Body of pancreas (tissue), 4 donors: ENCODE results near the gene SLC26A8. TPM values are rescaled to one million over a fixed set of nuclear protein-coding genes. Genes with fewer than 3 reads are reported as not detected.
"Not testable (repeated sequence)": the region's sequence is repeated elsewhere in the genome, so short reads cannot be mapped to it uniquely, and the experiment has no call there.

Source experiments
- ATAC-seq: fragments of 150-250 bp; one replicate; pipeline ENCODE4 v1.9.1; 2016
- DNase-seq, 4 donors: peaks; one replicate each; pipeline ENCODE4 v3.0.0-alpha.2; 2019
- H3K27ac ChIP-seq, 4 donors: fragments of 200-600 bp; sonication (generic); 1 replicate in 3 of 4; 2 replicates in 1 of 4; pipeline versions ENCODE4 v1.5.1 to v1.6.1; 2016 to 2019; ENCODE audit warnings: mild to moderate bottlenecking in 1 of 4, mixed read lengths in 1 of 4, moderate library complexity in 1 of 4
- H3K27me3 ChIP-seq, 2 donors: fragments of 200-600 bp; sonication (generic); one replicate each; pipeline ENCODE4 v1.6.0; 2016; ENCODE audit warnings: mild to moderate bottlenecking in 1 of 2
- H3K36me3 ChIP-seq, 2 donors: fragments of 200-600 bp; sonication (generic); replicated peaks in 1 of 2; 2 replicates each; pipeline ENCODE4 v1.5.1; 2016; ENCODE audit warnings: low read depth in 2 of 2; ENCODE audit not compliant: insufficient read depth in 1 of 2
- H3K4me1 ChIP-seq: fragments of 200-600 bp; sonication (generic); one replicate; pipeline ENCODE4 v1.6.0; 2016
- H3K4me3 ChIP-seq, 2 donors: fragments of 200-600 bp; sonication (generic); 1 replicate in 1 of 2; 2 replicates in 1 of 2; pipeline ENCODE4 v1.5.1; 2016 to 2019
- H3K9me3 ChIP-seq, 3 donors: fragments of 200-600 bp; sonication (generic); 1 replicate in 2 of 3; 2 replicates in 1 of 3; pipeline ENCODE4 v1.5.1; 2016
- POLR2A ChIP-seq, 3 donors: fragments of 450-650 bp; IDR thresholded peaks; one replicate each; pipeline ENCODE4 v1.6.1; 2016; ENCODE audit warnings: antibody characterized with exemption in 3 of 3, mild to moderate bottlenecking in 2 of 3
- WGBS, 2 donors: methylation state at CpG; one replicate each; pipeline ENCODE4 v1.1.5; 2017; 5-methylcytosine and 5-hydroxymethylcytosine counted together
- intact Hi-C: fragments of 100-400 bp; cut with DNase I; formaldehyde crosslinking; loops from one replicate; pipeline ENCODE4 v1.15.1; 2023
- total RNA-seq, 2 donors: library from RNA; depleted of rRNA; stranded (reverse); fragments of >200 nt; gene quantifications; one replicate each; pipeline ENCODE4 v1.1.0, GENCODE V29; 2016
- TF ChIP-seq, protein P1 (sequence below), 7 experiments: fragments of 450-650 bp in 4 of 7; fragments of 200-600 bp in 3 of 7; sonication (generic) in 3 of 7; IDR thresholded peaks; one replicate each; pipeline ENCODE4 v1.5.1; 2016 to 2019; ENCODE audit warnings: antibody characterized with exemption in 7 of 7

The SLC26A8 gene
- total RNA-seq, 2 donors from 2014 or later: not detected

DNA sequence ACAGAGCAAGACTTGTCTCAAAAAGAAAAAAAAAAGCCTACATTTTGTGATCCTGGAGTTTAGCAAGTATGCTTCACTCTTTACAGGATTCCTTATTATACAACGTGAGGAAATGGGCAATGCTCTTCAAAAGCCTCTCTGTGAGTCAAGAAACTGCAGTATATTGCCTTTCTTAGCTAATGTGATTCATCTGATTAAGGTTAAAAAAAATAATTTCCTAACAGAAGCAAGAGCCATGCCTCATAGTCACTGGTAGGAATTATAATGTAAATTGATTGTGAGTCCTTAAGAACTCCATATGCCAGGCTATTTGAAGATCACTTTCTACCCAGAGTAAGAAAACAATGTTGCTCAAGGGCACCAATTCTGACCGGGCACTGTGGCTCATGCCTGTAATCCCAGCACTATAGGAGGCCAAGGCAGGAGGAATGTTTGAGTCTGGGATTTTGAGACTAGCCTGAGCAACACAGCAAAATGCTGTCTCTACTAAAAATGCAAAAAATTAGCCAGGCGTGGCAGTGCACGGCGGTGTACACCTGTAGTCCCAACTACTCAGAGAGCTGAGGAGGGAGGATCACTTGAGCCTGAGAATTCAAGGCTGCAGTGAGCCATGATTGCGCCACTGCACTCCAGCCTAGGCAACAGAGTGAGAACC, 43.3 kb downstream of the SLC26A8 start:
- intact Hi-C loops: no loop called here
- Histone ChIP-seq H3K4me3 (no peak overlapping the region), H3K9me3 (no peaks in the 10 kb centered on the region), H3K4me1 (no peaks in the 10 kb centered on the region), H3K27me3 (no peaks in the 10 kb centered on the region), H3K27ac (no peak overlapping the region), H3K36me3 (no peaks in the 10 kb centered on the region)
- no peak for TF ChIP-seq POLR2A (IDR thresholded peaks at IDR 0.05)
- TF ChIP-seq, protein P1, sequence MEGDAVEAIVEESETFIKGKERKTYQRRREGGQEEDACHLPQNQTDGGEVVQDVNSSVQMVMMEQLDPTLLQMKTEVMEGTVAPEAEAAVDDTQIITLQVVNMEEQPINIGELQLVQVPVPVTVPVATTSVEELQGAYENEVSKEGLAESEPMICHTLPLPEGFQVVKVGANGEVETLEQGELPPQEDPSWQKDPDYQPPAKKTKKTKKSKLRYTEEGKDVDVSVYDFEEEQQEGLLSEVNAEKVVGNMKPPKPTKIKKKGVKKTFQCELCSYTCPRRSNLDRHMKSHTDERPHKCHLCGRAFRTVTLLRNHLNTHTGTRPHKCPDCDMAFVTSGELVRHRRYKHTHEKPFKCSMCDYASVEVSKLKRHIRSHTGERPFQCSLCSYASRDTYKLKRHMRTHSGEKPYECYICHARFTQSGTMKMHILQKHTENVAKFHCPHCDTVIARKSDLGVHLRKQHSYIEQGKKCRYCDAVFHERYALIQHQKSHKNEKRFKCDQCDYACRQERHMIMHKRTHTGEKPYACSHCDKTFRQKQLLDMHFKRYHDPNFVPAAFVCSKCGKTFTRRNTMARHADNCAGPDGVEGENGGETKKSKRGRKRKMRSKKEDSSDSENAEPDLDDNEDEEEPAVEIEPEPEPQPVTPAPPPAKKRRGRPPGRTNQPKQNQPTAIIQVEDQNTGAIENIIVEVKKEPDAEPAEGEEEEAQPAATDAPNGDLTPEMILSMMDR (IDR thresholded peaks at IDR 0.05): no peak
- no peak for DNase-seq
- ATAC-seq: no peak
- WGBS, 2 donors: 84 to 88% methylated on average over 6 of the region's 6 CpGs

DNA sequence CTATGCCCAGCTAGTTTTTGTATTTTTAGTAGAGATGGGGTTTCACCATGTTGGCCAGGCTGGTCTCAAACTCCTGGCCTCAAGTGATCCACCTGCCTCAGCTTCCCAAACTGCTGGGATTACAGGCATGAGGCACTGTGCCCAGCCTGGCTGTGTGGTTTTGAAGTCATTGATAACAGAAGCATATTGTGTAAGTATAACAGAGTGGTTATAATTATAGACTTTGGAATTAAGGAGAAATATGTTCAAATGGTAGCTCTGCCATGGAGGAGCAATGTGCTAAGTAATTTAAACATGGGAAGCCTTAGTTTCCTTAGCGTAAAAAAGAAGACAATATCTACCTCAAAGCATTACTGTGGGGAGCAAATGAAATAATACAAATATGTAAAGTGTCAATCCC, 44.3 kb downstream of the SLC26A8 start:
- H3K36me3 ChIP-seq, H3K27ac ChIP-seq, DNase-seq, ATAC-seq, intact Hi-C loops, H3K27me3 ChIP-seq, H3K9me3 ChIP-seq, H3K4me3 ChIP-seq, H3K4me1 ChIP-seq: not testable (repeated sequence)
- WGBS, 2 donors: 92 to 100% methylated on average over 1 of the region's 1 CpG

GRCh38 chr6:35977308-35977707, 47.1 kb downstream of the SLC26A8 start:
- DNase-seq (no peak), ATAC-seq (no peak)
- WGBS, 2 donors: 94 to 95% methylated on average over 4 of the region's 4 CpGs
- TF ChIP-seq, protein P1 (IDR thresholded peaks at IDR 0.05): no peak
- no peak for TF ChIP-seq POLR2A (IDR thresholded peaks at IDR 0.05)
- H3K36me3 ChIP-seq: no peaks in the 10 kb centered on the region
- H3K4me1 ChIP-seq: no peaks in the 10 kb centered on the region
- no peaks in the 10 kb centered on the region for H3K27me3 ChIP-seq
- H3K27ac ChIP-seq: no peak overlapping the region
- H3K4me3 ChIP-seq: no peak overlapping the region
- H3K9me3 ChIP-seq: no peaks in the 10 kb centered on the region
- intact Hi-C loops: no loop called here

DNA sequence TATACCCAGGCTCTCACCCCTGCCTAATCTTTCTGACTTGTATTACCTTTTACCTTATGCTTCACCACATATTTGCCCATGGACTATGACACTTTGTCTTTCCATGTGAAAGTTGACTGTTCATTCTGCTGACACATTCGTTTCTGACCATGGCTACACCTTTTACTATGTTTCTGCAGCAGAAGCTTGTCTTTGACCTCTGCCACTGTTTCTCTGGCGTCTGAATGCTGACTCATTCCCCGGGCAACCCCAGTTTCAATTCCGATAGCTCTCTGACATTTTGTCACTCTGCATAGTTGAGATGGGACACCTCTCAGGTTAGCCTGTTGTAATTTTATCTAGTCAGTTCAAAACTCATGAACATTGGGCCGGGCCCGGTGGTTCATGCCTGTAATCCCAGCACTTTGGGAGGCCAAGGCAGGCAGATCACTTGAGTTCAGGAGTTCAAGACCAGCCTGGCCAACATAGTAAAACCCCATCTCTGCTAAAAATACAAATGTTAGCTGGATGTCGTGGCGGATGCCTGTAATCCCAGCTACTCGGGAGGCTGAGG, 50.7 kb downstream of the SLC26A8 start:
- 81 to 82% methylated on average over 9 of the region's 9 CpGs for WGBS, 2 donors
- H3K27me3 ChIP-seq: no peaks in the 10 kb centered on the region
- intact Hi-C loops: no loop called here
- no peak overlapping the region for H3K4me3 ChIP-seq
- no peaks in the 10 kb centered on the region for H3K36me3 ChIP-seq
- DNase-seq (no peak), ATAC-seq (no peak)
- no peak overlapping the region for H3K27ac ChIP-seq
- H3K9me3 ChIP-seq: no peaks in the 10 kb centered on the region
- H3K4me1 ChIP-seq: no peaks in the 10 kb centered on the region
- TF ChIP-seq, protein P1 (IDR thresholded peaks at IDR 0.05): no peak
- TF ChIP-seq POLR2A (IDR thresholded peaks at IDR 0.05): no peak

GRCh38 chr6:35972471-35973367, 51.7 kb downstream of the SLC26A8 start:
- WGBS, 2 donors: 79 to 90% methylated on average over 5 to 7 of the region's 7 CpGs
- H3K27ac ChIP-seq: no peak overlapping the region

More at GRCh38 chr6:35972471-35973367, 51.7 kb downstream of the SLC26A8 start:
- H3K4me1 ChIP-seq: no peaks in the 10 kb centered on the region
- ATAC-seq (no peak), DNase-seq (no peak)
- H3K4me3 ChIP-seq: no peak overlapping the region
- H3K9me3 ChIP-seq: no peaks in the 10 kb centered on the region
- H3K36me3 ChIP-seq: no peaks in the 10 kb centered on the region
- intact Hi-C loops: no loop called here
- TF ChIP-seq, protein P1 (IDR thresholded peaks at IDR 0.05): no peak
- TF ChIP-seq POLR2A (IDR thresholded peaks at IDR 0.05): no peak
- H3K27me3 ChIP-seq: no peaks in the 10 kb centered on the region
